PC-9 (cell line): ENCODE measurements around the gene NATD1. TPM values are rescaled to one million over a fixed set of nuclear protein-coding genes. Genes with fewer than 3 reads are reported as not detected.

Experiments used
- BruUV-seq: library from RNA; stranded (reverse); fragments of 400-500 nt; replicated peaks from 2 replicates; lab custom pipeline; 2021; lab: Mats Ljungman, UMichigan
- CTCF ChIA-PET: fragments of 300-600 bp; sonication (Branson Sonifier 250); formaldehyde crosslinking; loops from one replicate; lab custom pipeline; 2022; ENCODE audit warnings: antibody characterized with exemption; lab: Charles Lee
- POLR2A ChIA-PET: fragments of 300-600 bp; sonication (Branson Sonifier 250); formaldehyde crosslinking; loops from one replicate; lab custom pipeline; 2022; ENCODE audit warnings: antibody characterized with exemption; ENCODE audit not compliant: unreplicated experiment; lab: Charles Lee
- DNase-seq, 2 experiments: peaks; one replicate each; pipeline versions ENCODE4 v3.0.0 to v3.0.0-alpha.2; 2015 to 2022; ENCODE audit warnings: mixed read lengths in 1 of 2
- H2AFZ ChIP-seq: fragments of 200-600 bp; sonication (generic); 2 replicates; pipeline ENCODE4 v1.8.1; 2017; ENCODE audit warnings: antibody characterized with exemption
- H3F3A ChIP-seq: fragments of 200-600 bp; sonication (generic); 2 replicates; pipeline ENCODE4 v1.8.1; 2017; ENCODE audit warnings: antibody characterized with exemption, mild to moderate bottlenecking, low read depth; ENCODE audit not compliant: insufficient read depth
- H3K27ac ChIP-seq: fragments of 200-600 bp; sonication (generic); 2 replicates; pipeline ENCODE4 v1.6.1; 2016; ENCODE audit warnings: mixed run types
- H3K27me3 ChIP-seq: fragments of 200-600 bp; sonication (generic); 2 replicates; pipeline ENCODE4 v1.6.1; 2016; ENCODE audit warnings: low read depth, mixed run types; ENCODE audit not compliant: insufficient read depth
- H3K36me3 ChIP-seq: fragments of 200-600 bp; sonication (generic); 2 replicates; pipeline ENCODE4 v1.6.1; 2016; ENCODE audit warnings: low read depth, mixed run types
- H3K4me1 ChIP-seq: fragments of 200-600 bp; sonication (generic); replicated peaks from 2 replicates; pipeline ENCODE4 v1.6.1; 2016; ENCODE audit warnings: mixed run types; ENCODE audit not compliant: insufficient read depth
- H3K4me2 ChIP-seq: fragments of 200-600 bp; sonication (generic); 2 replicates; pipeline ENCODE4 v1.6.1; 2017; ENCODE audit warnings: mixed run types
- H3K4me3 ChIP-seq: fragments of 200-600 bp; sonication (generic); 2 replicates; pipeline ENCODE4 v1.6.1; 2016; ENCODE audit warnings: mixed run types
- H3K79me2 ChIP-seq: fragments of 200-600 bp; sonication (generic); 2 replicates; pipeline ENCODE4 v1.6.1; 2017; ENCODE audit warnings: low read depth, mixed run types
- H3K9me2 ChIP-seq: fragments of 200-600 bp; sonication (generic); 2 replicates; pipeline ENCODE4 v1.8.1; 2017; ENCODE audit warnings: mild to moderate bottlenecking; ENCODE audit not compliant: insufficient read depth
- H3K9me3 ChIP-seq: fragments of 200-600 bp; sonication (generic); 2 replicates; pipeline ENCODE4 v1.8.1; 2016; ENCODE audit warnings: low read depth; ENCODE audit not compliant: insufficient read depth
- H4K20me1 ChIP-seq: fragments of 200-600 bp; sonication (generic); 2 replicates; pipeline ENCODE4 v1.8.1; 2017; ENCODE audit not compliant: insufficient read depth
- CTCF ChIP-seq: fragments of 200-600 bp; sonication (generic); conservative IDR thresholded peaks from 2 replicates; pipeline ENCODE4 v1.6.1; 2017; ENCODE audit warnings: mixed run types, antibody characterized with exemption, mild to moderate bottlenecking, moderate library complexity
- EZH2 ChIP-seq: fragments of 200-600 bp; sonication (generic); IDR thresholded peaks from 2 replicates; pipeline ENCODE4 v1.8.0; 2017; ENCODE audit warnings: antibody characterized with exemption, low read depth
- intact Hi-C: fragments of 100-400 bp; cut with micrococcal nuclease; formaldehyde crosslinking; loops from one replicate; pipeline ENCODE4 v1.10.0; 2022; ENCODE audit not compliant: unreplicated experiment
- total RNA-seq: library from RNA; stranded (reverse); gene quantifications from 2 replicates; pipeline ENCODE4 v1.2.3, GENCODE V29; 2021

NATD1 gene
- total RNA-seq, 1 experiment from 2014 or later, result 5.4 TPM

- Histone ChIP-seq H2AFZ (no peak overlapping the region), H3K27ac (no peak overlapping the region), H3K79me2 (no peaks in the 10 kb centered on the region), H3K9me2 (no peaks in the 10 kb centered on the region), H3K27me3 (0 out of 2 replicates have a peak, but pooled peaks cover 4% of the 10 kb centered on the region), H3K4me2 (no peak overlapping the region), H3K36me3 (no peaks in the 10 kb centered on the region), H3K4me1 (peaks cover 9% of the 10 kb centered on the region), H3F3A (no peaks in the 10 kb centered on the region), H4K20me1 (no peaks in the 10 kb centered on the region), H3K9me3 (no peaks in the 10 kb centered on the region), H3K4me3 (no peak overlapping the region)
- intact Hi-C loops, result no loop called here
- no peak for DNase-seq
- TF ChIP-seq CTCF, result no peak
- no peak for TF ChIP-seq EZH2
- BruUV-seq, result no TSS peak
- ChIA-PET POLR2A (interaction anchor here (0.6 kb wide), 1 partner anchor 53 kb away, joined by 3 read pairs; no protein-coding TSS in a partner anchor), CTCF (interaction anchor here (0.7 kb wide), 1 partner anchor 485 kb away, joined by 3 read pairs; no protein-coding TSS in a partner anchor)
Observed at GRCh38 chr17:21249086-21249795, 4.0 kb downstream of the NATD1 start.

GRCh38 chr17:21248500-21248899, 4.7 kb downstream of the NATD1 start:
- H3K27me3 ChIP-seq, result 0 out of 2 replicates have a peak, but pooled peaks cover 4% of the 10 kb centered on the region
- no peaks in the 10 kb centered on the region for H3K9me3 ChIP-seq
- no peaks in the 10 kb centered on the region for H4K20me1 ChIP-seq
- H3F3A ChIP-seq, result no peaks in the 10 kb centered on the region
- TF ChIP-seq CTCF (no peak), EZH2 (no peak)
- no peak overlapping the region for H3K4me3 ChIP-seq
- peaks cover 1% of the 10 kb centered on the region; the same call in 1 of the 2 replicates for H3K4me1 ChIP-seq
- H3K36me3 ChIP-seq, result no peaks in the 10 kb centered on the region
- ChIA-PET CTCF (interaction anchor here (0.7 kb wide), 1 partner anchor 485 kb away, joined by 3 read pairs; no protein-coding TSS in a partner anchor), POLR2A (no interaction called here)
- no peak for DNase-seq
- H3K9me2 ChIP-seq, result no peaks in the 10 kb centered on the region
- H3K79me2 ChIP-seq, result no peaks in the 10 kb centered on the region
- H3K27ac ChIP-seq, result no peak overlapping the region
- H3K4me2 ChIP-seq, result no peak overlapping the region
- no TSS peak for BruUV-seq
- intact Hi-C loops, result no loop called here
- H2AFZ ChIP-seq, result no peak overlapping the region

- Histone ChIP-seq H3K36me3 (no peaks in the 10 kb centered on the region), H3K9me3 (no peaks in the 10 kb centered on the region), H3K9me2 (no peaks in the 10 kb centered on the region), H3K79me2 (no peaks in the 10 kb centered on the region), H3K27me3 (0 out of 2 replicates have a peak, but pooled peaks cover 4% of the 10 kb centered on the region), H3K27ac (no peak overlapping the region), H2AFZ (no peak overlapping the region), H3K4me1 (no peaks in the 10 kb centered on the region), H4K20me1 (no peaks in the 10 kb centered on the region), H3F3A (no peaks in the 10 kb centered on the region), H3K4me3 (no peak overlapping the region), H3K4me2 (no peak overlapping the region)
- ChIA-PET CTCF (no interaction called here), POLR2A (no interaction called here)
- DNase-seq, result no peak
- intact Hi-C loops, result no loop called here
- BruUV-seq, result no TSS peak
- TF ChIP-seq EZH2 (no peak), CTCF (no peak)
Observed at GRCh38 chr17:21247552-21248258, 5.5 kb downstream of the NATD1 start.
